Stimulated activated CD4-positive, alpha-beta T cell treated with anti-CD3 and anti-CD28 coated beads, Interleukin-12 subunit alpha, Interleukin-12 subunit beta, amount 100 ng/mL, for 48 hours (primary cell): ENCODE results near the gene MANSC4.

Experiments
- DNase-seq, 3 donors: peaks; one replicate each; pipeline ENCODE4 v3.0.0-alpha.2; 2020; ENCODE audit warnings: low read depth in 2 of 3, low spot score in 1 of 3

The MANSC4 gene

DNA sequence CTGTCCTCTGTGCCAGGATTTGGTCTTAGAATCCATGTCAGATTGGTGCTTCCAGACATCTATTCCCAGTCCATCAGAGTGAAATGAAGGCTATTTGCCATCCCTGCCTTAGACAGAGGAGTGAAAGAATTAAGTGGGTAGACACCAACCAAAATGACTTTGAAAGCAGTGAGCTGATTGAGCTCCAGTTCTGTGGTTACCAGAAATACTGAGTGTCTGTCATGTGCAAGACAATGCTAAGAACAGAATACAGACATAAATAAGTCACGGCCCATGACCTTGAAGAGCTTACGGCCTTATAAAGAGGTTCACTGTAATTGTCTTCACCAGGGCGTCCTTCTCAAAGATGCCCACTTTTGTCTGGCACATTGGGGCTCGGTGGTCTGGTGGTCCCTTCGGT is 21.6 kb upstream of the MANSC4 start:
- no peak for DNase-seq

DNA sequence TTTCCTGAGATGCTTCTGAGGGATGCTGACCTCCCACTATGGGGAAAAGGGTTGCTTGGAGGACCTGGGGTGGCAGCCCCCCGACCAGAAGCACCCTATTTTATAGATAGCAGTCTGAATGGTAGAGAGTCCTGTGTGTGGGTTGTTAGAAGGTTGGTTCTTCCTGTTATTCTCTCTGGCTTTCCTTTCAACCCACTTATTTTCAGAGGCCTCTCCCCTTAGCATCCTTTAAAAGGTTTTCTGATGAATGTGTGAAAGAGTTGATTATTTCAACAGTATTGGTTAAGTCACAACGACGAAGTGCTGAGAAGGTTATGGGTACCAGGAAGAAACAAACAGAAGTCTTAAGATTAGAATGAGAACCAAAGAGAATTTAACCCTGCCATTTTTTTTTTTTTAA is 20.8 kb upstream of the MANSC4 start:
- no peak for DNase-seq

DNA sequence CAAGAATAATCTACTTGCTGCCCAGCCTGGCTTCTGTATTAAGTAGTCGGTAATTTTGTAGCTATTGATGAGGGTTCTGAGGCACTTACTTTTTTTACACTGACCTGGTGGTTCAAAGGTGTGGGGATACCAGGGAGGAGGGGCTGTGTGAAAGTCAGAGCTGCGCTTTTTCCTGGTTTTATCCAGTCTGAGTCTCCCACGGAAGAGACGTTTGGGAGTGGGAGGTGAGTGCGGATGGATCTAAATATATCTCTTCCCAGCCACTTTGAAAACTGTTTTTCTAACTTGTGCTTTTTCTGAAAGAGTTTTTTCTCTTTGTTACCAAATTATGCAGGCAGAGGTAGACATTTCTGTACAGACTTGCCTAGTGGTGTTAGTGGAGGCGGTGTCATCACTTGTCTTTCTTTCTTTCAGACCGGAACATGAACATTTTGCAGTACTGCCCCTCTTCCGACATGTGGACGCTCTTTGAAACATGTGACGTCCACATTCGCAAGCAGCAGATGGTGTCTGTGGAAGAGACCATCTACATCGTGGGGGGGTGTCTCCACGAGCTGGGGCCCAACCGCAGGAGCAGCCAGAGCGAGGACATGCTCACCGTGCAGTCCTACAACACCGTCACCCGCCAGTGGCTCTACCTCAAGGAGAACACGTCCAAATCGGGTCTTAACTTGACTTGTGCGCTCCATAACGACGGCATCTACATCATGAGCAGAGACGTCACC is 17.4 kb upstream of the MANSC4 start:
- no peak for DNase-seq

DNA sequence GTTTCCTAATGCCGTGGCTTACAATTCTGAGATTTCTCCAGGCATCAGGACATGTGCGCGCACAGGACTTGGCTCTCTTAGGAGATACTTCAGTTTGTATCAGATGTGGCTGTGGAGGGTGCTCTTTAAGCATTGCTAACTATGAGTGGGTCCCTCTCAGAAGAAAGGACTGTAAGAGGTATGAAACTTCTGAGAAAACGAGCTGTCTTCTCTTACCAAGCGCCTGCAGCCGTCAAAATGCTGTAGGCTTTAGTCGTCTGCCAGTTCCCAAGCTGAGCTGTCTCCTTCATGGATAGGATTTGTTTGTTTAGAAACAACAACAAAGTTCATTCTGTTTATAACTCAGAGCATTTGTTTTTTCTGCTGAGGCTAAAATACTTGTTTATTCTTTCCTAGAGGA is 16.1 kb upstream of the MANSC4 start:
- DNase-seq: no peak

DNA sequence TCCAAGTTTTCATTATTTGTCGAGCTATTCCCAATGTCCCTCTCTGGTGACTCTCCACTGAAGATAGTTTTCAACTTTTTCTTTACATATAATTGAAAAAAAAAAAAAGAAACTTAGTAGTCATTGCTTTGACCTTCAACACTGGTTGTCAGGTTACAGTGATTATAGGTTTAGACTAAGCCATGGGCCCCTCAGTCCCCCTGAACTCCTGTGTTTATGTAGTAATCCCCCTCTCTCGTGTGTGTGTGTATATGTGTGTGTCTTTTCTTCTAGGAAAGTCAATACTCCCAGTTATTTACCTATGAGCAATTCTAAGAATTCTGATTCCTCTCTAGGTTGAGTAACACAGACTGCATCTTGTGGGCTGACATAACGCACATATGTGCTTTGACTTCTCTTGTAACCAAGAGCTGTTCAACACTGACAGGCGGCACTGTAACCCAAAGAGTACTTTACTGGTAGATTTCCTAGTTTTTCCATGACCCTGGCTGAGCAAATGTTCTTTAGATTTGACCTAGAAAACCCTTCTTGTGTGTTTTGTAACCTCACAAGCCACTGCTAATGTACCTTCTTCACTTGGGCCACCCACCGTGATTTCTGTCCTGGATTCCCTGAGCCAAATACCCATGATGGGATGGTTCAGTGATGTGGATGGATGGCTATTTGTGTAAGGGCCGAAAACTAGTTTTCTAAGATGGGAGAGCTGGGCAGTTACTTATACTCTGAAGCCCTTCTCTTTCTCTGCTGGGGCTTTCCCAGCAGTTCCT is 15.0 kb upstream of the MANSC4 start:
- DNase-seq: no peak

DNA sequence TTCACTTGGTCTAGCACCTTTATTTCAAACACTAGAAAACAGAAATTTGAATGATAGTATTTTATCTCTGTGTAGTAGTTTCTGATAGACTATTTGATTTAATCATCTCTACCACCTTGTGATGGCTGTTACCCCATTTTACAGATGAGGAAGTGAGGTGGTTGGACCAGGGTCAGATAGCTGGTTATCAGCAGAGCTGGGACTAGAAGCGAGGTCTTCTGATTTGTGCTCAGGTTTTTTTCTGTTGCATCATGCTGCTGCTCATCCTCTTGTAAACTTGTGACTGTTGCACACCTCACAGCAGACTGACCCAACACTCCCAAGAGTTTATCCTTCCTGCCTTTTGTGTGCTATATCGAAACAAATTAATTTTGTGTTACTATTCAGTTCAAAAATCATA is 10.1 kb upstream of the MANSC4 start:
- no peak for DNase-seq

DNA sequence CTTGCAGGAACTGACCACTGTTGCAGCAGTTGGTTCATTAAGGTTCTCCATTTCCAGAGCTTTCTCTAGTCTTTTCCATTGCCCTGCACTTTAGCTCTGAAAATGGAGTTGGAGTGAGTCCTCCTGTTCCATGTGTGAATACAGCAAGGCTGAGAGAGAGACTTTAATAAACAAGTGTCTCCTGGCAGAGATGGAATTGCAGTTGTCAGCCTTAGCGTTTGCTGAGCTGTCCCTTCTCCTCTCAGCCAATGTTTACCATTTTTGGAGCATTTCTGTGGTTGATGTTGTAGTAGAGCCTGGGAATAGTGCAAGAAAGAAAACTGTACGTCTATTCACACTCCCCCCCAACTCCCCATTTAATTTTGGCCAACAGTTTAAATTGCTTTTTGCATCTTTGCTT is 7.5 kb upstream of the MANSC4 start:
- DNase-seq: no peak

DNA sequence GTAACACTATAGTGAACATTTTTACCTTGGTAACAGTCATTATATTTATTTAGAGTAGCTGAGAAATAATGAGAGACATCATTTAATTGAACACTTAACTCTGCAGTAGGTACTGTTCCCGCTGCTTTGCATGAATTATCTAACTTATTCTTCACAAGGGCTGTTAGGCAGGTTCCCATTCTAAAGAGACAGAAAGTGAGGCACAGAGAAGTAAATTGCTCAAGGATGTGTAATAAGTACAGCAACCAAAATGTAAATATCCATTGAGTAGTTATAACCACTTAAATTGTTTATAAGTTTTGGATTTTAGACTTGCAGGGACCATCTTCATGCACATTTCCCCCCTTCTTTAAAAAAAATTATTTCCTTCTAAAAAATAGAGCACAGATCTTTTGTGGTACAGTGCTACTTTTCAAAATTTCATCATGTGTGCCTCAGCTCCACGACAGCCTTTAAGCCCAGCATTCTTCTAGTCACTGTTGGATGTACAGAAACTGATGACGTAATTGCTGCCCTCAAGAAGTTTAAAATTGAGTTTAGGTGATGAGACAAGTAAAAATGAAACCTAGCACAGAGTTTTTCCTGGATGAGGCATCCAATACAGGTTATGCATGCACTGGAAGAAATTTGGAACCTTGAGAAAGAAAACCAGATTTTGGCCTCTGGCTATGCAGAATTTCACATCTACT is 6.0 kb upstream of the MANSC4 start:
- DNase-seq: no peak

DNA sequence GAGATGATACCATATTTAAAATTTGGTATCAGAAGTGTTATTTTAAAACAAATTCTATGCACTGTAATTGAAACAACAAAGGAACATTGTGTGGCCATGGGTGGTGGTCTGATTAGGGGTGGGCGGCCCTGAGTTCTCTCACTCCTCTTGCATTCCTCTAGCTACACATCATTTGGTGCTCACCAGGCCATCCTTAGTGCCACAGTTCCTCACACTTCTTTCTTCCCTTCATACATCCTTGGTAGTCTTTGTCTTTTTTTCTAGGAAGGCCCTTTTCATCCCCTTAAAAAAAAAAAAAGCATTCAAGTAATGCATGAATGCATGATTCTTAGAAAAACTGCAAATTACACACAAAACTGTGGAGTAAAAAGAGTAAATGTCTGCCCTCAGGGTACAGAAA is 2.4 kb upstream of the MANSC4 start:
- DNase-seq: no peak

DNA sequence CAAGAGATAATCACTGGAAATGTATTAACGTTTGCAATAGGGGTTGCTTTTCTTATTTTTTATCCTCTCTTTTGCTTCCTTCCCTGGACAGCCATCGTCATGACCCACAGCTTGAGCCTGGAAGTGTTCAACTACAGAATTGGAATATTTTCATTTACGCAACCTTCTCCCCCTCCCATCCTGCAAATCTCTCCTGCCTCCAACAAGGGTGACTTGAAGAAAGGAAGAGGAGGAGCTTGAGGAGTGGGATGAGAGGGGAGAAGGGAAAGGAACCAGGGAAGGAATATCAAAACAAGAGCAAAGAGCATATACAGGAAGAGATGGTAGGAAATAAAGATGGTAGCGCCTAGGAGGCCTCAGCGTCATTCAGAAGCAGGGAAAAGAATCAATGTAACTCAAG is 1.6 kb upstream of the MANSC4 start:
- no peak for DNase-seq

DNA sequence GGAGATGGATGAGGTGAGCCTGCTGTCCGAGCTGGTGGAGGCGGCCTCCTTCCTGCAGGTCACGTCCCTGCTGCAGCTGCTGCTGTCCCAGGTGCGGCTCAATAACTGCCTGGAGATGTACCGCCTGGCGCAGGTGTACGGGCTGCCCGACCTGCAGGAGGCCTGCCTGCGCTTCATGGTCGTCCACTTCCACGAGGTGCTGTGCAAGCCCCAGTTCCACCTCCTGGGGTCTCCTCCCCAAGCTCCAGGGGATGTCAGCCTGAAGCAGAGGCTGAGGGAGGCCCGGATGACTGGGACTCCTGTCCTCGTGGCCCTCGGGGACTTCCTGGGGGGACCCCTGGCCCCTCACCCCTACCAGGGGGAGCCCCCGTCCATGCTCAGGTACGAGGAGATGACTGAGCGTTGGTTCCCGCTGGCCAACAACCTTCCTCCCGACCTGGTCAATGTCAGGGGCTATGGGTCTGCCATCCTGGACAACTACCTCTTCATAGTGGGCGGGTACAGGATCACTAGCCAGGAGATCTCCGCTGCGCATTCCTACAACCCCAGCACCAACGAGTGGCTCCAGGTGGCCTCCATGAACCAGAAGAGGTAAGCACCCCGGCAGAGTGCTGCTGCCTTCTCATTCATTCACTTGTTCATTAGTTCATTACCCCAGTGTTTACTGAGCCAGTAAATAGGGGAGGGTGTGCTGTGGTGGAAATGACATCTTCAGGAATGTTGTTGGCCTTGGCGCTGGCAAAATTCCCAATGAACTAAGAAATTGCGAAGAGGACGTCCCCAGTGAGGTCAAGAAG is 774 bp upstream of the MANSC4 start:
- peak in 1 of 3 donors; percentile 3 for DNase-seq

DNA sequence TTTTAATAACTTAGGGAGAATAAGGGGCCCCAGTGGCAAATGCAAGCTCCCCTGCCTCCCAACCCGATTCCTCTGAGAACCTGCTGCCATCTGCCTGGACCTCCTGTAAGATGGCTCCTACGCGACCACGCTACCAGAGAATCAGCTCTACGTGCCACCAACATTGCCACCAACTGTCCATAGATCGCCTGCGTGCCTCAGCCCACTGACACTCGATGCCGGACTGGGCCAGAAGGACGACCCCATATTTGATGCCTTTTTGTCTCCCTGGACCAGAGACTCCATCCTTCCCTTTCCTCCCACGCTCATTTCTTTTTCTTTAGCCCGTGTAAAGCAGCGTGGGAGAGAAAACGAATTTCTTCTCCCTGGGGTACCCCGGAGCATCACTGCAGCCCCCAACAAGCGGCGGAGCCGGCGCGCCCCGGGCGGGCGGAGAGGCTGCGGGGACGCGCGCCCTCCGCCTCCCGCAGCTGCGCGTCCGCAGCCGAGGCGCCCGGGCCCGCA is 568 bp downstream of the MANSC4 start:
- no peak for DNase-seq

DNA sequence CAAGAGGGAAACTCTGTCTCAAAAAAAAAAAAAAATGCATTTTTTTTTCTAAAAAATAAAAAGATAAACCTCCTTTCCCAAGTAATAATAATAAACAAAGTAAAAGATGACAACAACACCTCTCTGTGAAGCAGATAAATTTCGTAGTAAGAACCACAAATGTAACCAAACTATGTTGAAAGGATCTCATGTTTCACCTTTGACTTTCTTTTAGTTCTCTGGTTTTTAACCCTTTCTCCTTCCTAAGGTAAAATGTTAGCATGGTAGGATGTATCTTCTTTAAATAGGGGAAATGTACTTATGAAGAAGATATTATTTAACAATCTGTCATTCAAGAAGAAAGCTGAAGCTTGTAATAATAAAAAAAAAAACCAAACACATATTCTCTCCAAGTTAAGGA is 1.8 kb downstream of the MANSC4 start:
- no peak for DNase-seq

DNA sequence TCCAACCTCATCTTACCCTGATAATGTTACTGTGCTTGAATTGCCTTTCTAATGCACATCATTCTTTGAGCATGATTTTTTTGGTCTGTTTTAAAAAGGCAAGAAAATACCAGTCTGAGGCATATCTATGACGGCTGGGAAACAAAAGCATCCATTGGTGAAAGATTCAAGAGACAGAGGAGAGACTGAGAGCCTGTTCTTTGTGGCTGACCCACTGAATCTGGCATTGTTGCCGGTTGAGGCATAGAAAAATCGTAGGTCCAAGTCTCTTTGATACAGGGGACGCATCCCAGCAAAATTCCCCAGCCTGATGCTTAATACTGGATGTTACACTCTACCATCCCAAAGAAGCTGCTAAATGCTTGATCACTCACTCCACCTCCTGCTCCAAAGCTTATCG is 2.9 kb downstream of the MANSC4 start:
- DNase-seq: no peak

DNA sequence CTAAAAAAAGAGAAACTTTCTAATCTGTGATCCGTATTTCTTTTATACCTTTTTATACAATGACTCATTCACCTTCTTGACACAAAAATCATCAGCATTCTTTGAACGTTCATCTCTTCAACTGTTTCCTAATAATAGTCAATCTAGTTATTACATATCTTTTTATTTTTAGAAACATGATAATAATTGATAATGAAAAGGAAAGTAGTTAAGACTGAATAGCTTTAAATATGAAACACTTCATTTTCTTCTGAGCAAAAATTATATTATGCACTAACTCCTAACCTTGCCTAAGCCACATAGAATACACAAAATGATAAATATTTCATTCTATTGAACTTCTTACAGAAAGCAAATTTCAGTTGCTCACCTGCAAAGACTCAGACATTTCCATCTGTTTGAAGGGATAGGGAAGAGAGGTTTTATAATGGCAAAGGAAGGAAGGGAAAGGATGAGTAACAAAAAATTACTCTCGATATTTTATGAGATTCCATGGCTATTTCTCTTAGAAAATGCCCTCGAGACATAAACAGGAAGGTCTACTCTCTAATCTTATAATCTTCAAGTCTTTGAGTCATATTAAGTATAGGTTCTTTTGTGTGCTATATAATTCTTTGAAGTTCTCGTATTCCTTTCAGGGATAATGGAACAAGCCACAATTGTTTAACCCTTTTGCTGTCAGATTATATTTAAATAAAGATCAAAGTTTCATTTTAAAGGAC is 7.5 kb downstream of the MANSC4 start:
- no peak for DNase-seq

DNA sequence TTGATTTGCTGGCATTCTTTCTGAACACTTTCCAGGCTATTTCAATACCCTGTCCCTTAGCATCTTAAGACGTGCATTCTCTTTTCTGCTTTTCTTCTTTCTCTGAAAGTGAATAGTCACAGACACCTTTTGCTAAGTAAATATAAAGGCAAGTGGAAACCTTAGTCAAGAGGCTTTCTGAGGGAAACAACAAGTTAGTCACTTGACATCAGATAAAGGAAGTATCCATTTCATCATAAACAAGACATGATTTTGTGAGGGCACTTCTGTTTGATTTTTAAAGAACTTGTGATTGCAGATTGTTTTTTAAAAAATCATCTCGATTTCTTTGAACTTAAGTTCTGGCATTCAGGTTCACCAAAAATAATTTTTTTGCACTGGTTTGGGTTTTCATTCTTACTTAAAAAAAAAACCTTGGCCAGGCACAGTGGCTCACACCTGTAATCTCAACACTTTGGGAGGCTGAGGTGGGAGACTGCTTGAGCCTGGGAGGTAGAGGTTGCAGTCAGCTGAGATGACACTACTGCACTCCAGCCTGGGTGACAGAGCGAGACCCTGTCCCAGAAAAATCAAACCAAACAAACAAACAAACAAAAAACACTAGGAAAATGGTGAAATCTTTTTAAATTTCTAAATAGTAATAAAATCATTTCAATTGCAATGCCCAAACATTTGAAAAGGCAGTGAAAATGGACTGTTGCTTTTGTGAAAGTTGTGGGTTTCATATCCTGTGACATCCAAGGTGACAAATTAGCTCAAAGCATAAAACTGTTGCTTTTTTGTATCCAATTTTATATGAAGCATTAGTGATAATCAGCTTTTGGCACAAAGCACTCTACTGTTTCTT is 8.3 kb downstream of the MANSC4 start:
- DNase-seq: no peak

DNA sequence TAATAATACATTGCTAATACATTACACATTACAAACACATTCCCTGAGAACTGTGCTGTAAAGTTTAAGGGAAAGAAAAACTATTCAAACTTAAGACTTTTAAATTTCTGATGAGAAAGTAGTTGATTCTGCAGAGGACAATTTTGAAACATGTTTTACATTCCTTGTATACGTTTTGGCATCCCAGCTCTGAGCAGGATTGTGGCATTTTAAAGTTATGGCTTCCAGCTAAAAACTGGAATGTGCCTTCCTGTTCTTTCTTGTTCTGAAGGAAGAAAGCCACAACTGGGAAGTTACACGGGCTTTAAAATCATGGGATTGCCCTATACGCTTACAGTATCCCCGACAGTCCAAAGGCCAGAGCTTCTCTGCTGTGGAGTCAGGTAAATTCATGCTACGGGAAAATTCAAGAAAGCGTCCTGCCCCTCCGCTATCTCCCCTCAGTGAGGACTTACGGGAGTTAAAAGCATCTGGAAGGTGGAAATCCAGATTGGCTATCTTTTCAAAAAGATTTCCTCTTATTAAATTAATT is 10.8 kb downstream of the MANSC4 start:
- DNase-seq: no peak

DNA sequence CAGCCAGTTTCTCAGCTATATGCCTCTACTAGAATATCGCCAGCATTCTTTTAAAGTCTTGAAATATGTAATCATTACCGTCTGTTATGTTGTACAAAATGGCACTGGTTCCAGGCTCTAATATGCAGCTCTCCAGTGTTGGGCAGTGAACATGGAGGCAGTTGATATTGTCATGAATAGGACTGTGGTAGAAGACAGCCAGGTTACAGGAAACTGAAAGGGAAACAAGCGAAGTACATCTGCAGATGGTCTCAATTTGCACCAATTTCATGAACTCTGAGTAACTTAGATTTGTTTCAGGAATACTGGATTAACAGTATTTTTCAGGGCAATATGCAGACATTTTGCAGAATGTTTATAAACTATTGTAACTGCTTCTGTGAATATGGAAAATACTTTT is 13.4 kb downstream of the MANSC4 start:
- no peak for DNase-seq

DNA sequence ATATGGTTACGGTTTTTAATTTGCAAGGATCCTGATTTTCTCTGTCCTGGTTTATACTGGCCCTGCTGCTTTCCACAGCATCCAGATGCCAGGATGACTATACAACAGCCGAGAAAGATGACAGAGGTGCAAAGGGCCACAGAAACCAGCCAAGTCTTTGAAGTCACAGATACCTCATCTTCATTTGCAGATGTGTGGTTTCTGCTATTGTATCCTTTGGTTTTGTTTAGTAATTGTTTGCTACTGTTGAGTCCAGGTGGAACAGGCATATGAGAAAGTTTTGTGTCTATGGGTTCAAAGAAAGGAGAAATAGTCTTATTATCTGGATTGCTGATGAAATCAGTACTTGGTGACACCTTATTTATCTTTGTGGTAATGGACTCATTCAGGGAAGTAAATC is 17.3 kb downstream of the MANSC4 start:
- peak in 1 of 3 donors; percentile 8 for DNase-seq
